DND-41 (cell line): ENCODE results near the gene GRAMD2A.

Experiments used
- CTCF ChIP-seq: IDR thresholded peaks from 2 replicates; pipeline ENCODE4 v1.5.1; 2012; ENCODE audit warnings: borderline replicate concordance, low read length, moderate library complexity, mild to moderate bottlenecking; ENCODE audit not compliant: poor library complexity, severe bottlenecking; ENCODE audit errors: extremely low read depth
- EZH2 ChIP-seq: IDR thresholded peaks from 3 replicates; pipeline ENCODE4 v1.6.1; 2012; ENCODE audit warnings: borderline replicate concordance, low read depth, mild to moderate bottlenecking, moderate library complexity, low read length, inconsistent platforms; ENCODE audit not compliant: severe bottlenecking

DNA sequence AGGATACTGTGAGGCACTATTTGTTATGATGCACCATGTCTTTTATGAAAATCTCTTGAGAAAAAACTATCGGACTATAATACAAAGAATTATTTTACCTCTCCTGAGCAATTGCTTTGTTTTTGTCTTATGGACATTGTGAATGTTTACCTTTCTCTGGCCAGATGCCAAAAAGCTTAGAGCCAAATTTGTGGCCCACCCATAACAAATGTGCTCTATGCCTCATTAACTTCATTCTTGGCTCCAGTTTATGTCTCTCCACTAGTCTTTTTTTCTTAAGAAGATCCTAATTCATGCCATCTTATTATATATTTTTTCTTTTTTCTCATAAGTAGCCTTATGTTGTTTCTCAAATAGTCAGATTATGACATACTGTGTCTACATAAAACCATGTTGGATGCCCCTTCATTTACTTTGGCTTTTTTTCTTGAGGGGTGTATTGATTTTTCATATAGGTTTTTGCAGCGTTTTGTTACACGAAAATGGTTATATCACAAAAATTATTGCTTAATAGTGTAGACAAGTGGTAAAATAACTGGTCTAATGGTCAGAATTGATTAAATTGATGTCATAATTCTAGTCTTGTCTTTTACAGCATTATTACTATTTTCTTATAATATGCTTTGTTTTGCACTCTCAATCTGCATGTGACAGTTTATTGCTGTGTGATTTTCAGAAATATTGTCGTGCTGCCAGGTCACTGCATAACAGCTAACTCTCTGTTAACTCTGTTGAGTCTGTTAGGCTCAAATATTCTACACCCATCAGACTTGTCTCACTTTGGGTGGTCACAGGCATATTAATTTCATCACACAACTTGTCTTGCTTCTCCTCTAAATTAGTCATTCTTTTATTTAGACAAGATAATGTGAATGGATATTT lies 61.2 kb downstream of the GRAMD2A start:
- no peak for TF ChIP-seq CTCF
- TF ChIP-seq EZH2 = no peak
